Measurements from ENCODE around the gene GUK1.
A peak's percentile ranks its signal among the peaks of the same experiment; 100 is the strongest.

Gene GUK1

DNA sequence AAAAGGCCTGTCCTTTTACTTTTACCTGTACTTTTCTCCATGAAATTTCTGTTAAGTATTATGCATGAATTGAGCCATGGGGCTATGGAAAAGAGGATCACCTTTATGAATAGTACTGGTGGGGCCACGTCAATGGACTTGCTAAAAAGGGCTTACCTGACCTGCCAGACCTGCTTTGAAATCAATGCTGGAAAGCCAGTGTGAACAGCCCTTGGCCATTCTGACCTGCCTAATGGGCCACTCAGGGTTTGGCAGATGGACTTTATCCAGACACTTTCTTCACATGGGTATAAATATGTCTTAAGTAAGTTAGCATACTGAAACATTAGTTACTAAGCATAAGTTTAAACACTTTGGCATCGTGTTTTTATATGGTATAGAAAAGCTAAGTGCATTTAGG is 8.3 kb upstream of the GUK1 start:
- H3K4me1 Mint-ChIP-seq (ENCODE audit: low read depth): peaks cover 3% of the 10 kb centered on the region
- H3K27ac Mint-ChIP-seq: no peak overlapping the region
- H3K4me3 Mint-ChIP-seq: no peak overlapping the region
- peaks cover 34% of the 10 kb centered on the region for H3K27me3 Mint-ChIP-seq (ENCODE audit: low read depth)
- no peak for DNase-seq (ENCODE audit: low spot score)
- H3K36me3 Mint-ChIP-seq (ENCODE audit: low read depth): no peaks in the 10 kb centered on the region
- no peaks in the 10 kb centered on the region for H3K9me3 Mint-ChIP-seq

DNA sequence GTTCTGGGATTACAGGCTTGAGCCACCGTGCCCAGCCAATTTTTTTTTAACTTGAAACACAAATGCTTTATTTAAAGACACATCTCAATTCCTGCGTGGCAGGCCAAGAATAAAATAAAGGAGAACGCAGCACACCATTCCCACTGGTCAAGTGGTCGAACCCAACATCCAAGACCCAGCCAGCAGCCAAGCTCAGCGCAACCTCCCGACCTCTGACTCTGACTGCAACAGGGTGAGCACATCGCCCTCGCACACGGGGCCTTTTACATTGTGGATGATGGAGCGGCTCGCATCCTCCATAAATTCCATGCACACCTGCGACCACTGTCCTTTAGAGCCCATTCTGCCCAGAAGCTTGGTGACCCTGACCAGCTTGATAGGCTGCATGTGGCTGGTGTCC is 5.5 kb upstream of the GUK1 start:
- Mint-ChIP-seq H3K9me3 (no peaks in the 10 kb centered on the region), H3K36me3 (ENCODE audit: low read depth) (no peaks in the 10 kb centered on the region), H3K27me3 (ENCODE audit: low read depth) (peaks cover 38% of the 10 kb centered on the region), H3K27ac (no peak overlapping the region), H3K4me3 (no peak overlapping the region), H3K4me1 (ENCODE audit: low read depth) (peaks cover 6% of the 10 kb centered on the region)
- no peak for DNase-seq (ENCODE audit: low spot score)

DNA sequence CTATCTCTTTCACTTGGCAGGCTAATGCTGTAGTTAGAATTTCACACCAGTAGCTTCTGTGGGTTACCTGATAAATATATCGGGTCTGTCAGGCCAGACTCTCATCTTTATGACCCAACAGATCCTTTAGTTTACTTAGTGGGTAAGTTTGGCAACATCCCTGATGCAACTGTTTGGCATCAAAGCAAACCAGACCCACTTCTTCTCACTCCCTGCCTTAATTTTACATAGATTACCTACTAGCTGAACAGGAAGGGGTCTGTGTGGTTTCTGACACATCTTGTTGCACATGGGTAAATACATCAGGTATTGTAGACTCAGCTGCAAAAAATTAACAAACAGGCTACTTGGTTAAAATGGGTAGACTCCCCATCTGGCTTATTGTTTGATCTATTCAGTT is 3.2 kb upstream of the GUK1 start:
- Mint-ChIP-seq H3K9me3 (no peaks in the 10 kb centered on the region), H3K4me3 (no peak overlapping the region), H3K27ac (no peak overlapping the region), H3K27me3 (ENCODE audit: low read depth) (peaks cover 34% of the 10 kb centered on the region), H3K36me3 (ENCODE audit: low read depth) (peaks cover 3% of the 10 kb centered on the region), H3K4me1 (ENCODE audit: low read depth) (peaks cover 6% of the 10 kb centered on the region)
- DNase-seq (ENCODE audit: low spot score): no peak

DNA sequence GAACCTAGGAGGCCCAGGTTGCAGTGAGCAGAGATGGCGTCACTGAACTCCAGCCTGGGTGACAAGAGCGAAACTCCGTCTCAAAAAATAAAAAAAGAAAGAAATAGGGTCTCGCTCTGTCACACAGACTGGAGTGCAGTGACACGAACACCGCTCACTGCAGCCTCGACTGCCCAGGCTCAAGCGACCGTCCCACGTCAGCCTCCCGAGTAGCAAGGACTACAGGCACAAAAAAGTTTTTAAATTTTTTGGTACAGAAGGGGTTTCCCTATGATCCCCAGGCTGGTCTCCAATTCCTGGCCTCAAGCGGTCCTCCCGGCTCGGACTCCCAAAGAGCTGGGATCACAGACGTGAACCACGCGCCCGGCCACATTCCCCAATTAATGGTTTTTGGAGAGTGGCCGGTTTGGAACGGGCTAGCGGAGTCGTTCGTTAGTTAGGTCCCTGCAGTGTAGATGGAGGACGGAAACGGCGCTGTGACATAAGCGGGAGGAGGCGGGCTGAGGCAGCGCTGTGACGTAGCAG is 611 bp upstream of the GUK1 start:
- Mint-ChIP-seq H3K4me1 (ENCODE audit: low read depth) (peaks cover 27% of the 10 kb centered on the region), H3K9me3 (no peaks in the 10 kb centered on the region), H3K36me3 (ENCODE audit: low read depth) (peaks cover 10% of the 10 kb centered on the region), H3K27me3 (ENCODE audit: low read depth) (peaks cover 30% of the 10 kb centered on the region), H3K27ac (peak overlapping the region; percentile 98), H3K4me3 (peak overlapping the region; percentile 100)
- DNase-seq (ENCODE audit: low spot score): no peak

DNA sequence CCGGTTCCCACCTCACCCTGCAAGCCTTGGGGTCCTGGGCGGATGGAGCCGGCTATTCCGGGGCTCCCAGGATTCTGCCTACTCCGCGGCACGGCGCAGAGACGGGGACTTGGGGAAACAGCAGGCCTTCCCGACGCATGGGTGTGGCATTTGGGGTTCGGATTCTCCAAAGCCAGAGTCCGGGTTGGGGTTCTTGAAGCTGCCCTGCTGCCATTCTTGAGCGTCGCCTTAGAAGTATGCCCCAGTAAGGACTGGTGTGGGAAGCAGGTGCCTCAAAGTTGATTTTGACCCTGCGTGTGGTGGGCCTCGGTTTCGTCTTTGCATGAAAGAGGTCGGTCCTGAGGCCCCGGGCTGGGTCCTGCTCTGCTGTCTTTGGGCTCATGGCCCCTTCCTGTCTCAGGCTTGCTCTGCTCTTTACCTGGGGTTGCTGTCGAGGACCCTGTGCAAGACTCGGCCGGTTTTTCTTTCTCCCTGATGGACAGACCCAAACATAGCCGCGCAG is 696 bp downstream of the GUK1 start:
- no peak for DNase-seq (ENCODE audit: low spot score)
- Mint-ChIP-seq H3K27ac (peak overlapping the region; percentile 98), H3K4me3 (peak overlapping the region; percentile 100), H3K27me3 (ENCODE audit: low read depth) (peaks cover 19% of the 10 kb centered on the region), H3K36me3 (ENCODE audit: low read depth) (peaks cover 10% of the 10 kb centered on the region), H3K4me1 (ENCODE audit: low read depth) (peaks cover 27% of the 10 kb centered on the region), H3K9me3 (no peaks in the 10 kb centered on the region)

DNA sequence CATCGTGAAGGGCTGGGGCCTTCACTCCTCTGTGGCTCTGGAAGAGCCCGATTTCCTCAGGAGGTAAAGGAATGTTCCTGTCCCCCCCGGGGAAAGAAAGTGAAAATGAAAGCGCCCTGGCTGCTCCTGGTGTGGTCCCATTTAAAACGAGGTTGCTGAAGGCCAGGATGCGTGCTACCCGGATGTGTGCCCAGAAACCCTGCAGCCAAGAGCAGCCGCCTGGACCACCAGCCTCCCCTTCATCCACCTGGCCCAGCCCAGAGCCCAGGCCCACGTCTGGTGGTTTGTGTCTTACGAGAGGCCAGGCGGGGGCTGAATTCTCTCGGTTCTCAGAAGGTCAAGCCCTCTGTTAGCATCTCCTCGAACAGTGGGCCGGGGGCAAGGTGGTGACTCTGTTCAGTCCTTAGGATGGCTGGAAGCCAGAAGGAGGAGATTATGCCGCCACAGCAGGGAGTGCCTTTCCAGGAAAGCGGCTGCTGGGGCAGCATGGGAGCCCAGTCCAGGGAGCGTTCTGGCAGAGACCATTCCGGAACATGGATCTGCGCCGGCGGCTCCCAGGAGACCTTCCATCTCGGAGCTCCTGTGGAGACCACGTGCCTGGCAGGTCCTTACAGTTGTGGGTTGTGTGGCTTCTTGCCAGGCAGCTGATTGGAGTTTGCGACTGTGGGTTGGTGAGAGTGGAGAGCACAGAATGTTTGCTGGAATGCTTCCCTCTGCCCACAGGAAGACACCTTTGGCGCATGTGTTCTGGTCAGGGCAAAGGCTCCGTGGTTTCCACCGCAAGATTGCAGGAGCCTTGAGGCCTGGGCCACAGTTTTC is 1.4 kb downstream of the GUK1 start:
- H3K9me3 Mint-ChIP-seq: no peaks in the 10 kb centered on the region
- H3K27ac Mint-ChIP-seq: peak overlapping the region; percentile 98
- peak overlapping the region; percentile 100 for H3K4me3 Mint-ChIP-seq
- peaks cover 13% of the 10 kb centered on the region for H3K36me3 Mint-ChIP-seq (ENCODE audit: low read depth)
- H3K27me3 Mint-ChIP-seq (ENCODE audit: low read depth): peaks cover 12% of the 10 kb centered on the region
- peak; percentile 24 for DNase-seq (ENCODE audit: low spot score)
- peaks cover 27% of the 10 kb centered on the region for H3K4me1 Mint-ChIP-seq (ENCODE audit: low read depth)

DNA sequence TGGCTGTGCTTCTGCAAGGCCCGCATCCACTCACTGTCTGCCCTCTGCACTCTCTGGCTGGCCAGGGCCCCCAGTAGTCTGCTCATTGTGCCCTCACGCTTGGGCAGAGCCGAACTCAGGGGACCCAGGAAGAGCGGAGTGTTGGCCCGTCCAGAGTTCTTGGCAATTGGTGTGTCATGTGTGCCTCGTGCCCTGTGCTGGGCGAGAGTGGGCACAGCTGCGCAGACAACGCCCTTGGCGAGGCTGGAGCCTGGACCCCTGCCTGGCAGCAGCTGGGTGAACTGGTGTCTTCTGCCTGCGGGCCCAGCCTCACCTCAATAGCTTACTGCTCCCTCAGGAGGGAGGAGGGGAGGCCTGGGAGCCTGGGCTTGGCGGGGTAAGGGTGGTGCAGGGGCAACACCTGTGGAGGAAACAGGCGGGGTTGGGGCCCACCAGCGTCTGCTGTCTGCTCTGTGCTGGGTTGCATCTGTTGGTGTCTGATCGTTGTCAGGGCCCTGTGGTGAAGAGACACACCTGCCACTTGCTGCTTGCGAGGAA is 2.1 kb downstream of the GUK1 start:
- DNase-seq (ENCODE audit: low spot score): no peak
- Mint-ChIP-seq H3K4me1 (ENCODE audit: low read depth) (peaks cover 24% of the 10 kb centered on the region), H3K36me3 (ENCODE audit: low read depth) (peaks cover 14% of the 10 kb centered on the region), H3K9me3 (no peaks in the 10 kb centered on the region), H3K27ac (peak overlapping the region; percentile 60), H3K4me3 (peak overlapping the region; percentile 100), H3K27me3 (ENCODE audit: low read depth) (peaks cover 5% of the 10 kb centered on the region)

DNA sequence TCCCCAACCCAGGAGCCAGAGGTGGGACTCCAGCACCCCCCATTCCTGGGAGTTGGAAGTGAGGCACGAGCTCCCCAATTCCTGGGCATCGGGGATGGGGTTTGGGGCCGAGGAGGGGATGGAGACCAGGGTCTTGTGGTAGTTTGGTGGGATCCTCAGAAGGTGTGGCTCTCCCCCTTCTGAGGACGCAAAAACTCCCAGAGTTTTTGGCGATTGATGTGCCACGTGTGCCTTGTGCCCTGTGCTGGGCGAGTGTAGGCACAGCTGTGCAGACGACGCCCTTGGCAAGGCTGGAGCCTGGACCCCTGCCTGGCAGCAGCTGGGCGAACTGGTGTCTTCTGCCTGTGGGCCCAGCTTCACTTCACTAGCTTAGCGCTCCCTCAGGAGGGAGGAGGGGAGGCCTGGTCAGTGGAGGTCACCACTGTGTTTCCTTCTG is 2.6 kb downstream of the GUK1 start:
- DNase-seq (ENCODE audit: low spot score): no peak
- no peaks in the 10 kb centered on the region for H3K27me3 Mint-ChIP-seq (ENCODE audit: low read depth)
- peaks cover 23% of the 10 kb centered on the region for H3K4me1 Mint-ChIP-seq (ENCODE audit: low read depth)
- peaks cover 14% of the 10 kb centered on the region for H3K36me3 Mint-ChIP-seq (ENCODE audit: low read depth)
- H3K9me3 Mint-ChIP-seq: no peaks in the 10 kb centered on the region
- peak overlapping the region; percentile 60 for H3K27ac Mint-ChIP-seq
- peak overlapping the region; percentile 100 for H3K4me3 Mint-ChIP-seq

DNA sequence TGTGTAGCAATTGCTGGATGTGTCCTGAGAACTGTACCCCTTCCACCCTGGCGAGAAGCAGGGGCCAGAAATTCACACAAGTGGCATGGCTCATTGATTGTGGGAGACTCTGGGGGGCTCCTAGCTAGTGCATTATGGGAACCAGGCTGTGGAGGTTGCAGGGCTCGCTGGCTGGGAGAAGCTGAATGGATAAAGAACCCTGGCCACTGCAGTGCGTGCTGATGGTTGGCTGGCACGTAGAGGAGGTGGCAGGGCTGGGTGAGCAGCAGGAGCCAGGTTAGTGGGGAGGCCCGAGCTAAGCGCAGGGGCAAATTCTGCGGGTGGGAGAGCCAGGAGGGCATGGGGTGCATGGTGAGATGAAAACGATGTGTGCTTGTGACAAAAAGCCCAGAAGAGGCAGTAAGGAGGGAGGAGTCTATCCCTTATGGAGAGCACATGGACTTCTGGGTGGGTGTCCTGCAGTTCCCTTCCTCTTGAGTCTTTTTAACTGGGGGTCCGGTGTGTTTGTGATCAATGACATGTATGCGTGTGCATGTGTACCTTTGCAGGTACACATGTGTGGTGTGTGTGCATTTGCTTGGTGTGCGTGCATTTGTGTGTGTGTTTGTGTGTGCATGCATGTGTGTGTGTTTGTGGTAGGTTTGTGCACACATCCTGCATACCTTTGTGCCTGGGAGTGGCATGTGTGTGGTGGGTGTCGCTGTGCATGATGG is 3.6 kb downstream of the GUK1 start:
- Mint-ChIP-seq H3K27ac (peak overlapping the region; percentile 39), H3K9me3 (no peaks in the 10 kb centered on the region), H3K36me3 (ENCODE audit: low read depth) (peaks cover 14% of the 10 kb centered on the region), H3K4me3 (peak overlapping the region; percentile 100), H3K27me3 (ENCODE audit: low read depth) (no peaks in the 10 kb centered on the region), H3K4me1 (ENCODE audit: low read depth) (peaks cover 23% of the 10 kb centered on the region)
- DNase-seq (ENCODE audit: low spot score): no peak

DNA sequence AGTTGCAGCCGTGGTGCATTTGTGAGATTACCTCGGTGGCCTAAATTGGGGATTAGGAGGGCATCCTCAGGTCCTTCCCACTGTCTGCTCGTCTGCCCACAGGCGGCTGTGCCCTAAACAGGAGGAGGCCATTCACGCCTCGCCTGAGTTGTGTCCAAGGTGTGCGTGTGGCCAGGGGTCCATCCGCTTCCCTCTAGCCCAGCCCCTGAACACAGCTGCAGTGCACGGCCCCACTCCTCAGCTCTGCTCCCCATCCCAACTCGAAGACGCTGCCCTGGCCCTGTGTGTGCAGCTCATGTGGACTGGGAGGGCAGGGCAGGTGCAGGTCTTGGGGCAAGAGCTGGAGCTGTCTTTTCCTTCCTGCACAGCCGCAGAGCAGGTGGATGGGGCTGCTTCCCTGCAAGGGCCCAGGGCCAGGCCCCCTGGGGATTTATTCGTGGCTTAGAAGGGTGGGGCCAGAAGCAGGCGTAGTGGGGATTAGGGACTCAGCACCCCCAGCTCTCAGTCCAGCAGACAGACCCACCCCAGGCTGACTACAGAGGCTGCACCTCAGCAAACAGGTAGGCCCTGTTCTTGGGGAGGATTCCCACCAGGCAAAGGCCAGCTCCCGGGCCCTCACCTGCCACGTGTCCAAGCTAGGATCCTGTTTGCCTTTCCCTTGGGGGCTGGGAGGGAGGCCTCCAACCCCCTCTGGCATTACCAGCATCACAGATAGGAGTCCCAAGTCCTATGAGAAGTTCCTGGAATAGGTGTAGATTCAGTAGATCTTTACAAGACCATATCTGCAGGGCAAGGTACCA is 4.3 kb downstream of the GUK1 start:
- Mint-ChIP-seq H3K27ac (no peak overlapping the region), H3K36me3 (ENCODE audit: low read depth) (peaks cover 14% of the 10 kb centered on the region), H3K27me3 (ENCODE audit: low read depth) (no peaks in the 10 kb centered on the region), H3K9me3 (no peaks in the 10 kb centered on the region), H3K4me1 (ENCODE audit: low read depth) (peaks cover 23% of the 10 kb centered on the region), H3K4me3 (peak overlapping the region; percentile 34)
- DNase-seq (ENCODE audit: low spot score): no peak

DNA sequence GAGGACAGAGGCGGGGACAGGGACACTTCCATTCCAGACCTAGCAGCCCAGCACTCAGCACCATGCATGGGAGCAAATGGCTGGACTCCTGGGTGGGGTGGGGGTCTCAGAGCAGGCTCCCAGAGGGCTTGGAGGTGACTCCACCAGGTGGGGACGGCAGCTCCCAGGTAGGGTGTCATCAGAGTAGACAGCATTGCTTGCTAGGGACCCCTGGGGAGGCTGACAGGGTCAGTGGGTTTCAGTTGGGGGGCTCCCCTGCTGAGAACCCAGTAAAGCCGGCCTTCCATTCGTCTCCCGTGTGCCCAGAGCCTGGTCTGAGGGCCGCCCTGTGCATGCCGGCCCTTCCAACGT is 4.9 kb downstream of the GUK1 start:
- Mint-ChIP-seq H3K36me3 (ENCODE audit: low read depth) (peaks cover 14% of the 10 kb centered on the region), H3K9me3 (no peaks in the 10 kb centered on the region), H3K27me3 (ENCODE audit: low read depth) (no peaks in the 10 kb centered on the region), H3K4me1 (ENCODE audit: low read depth) (peaks cover 23% of the 10 kb centered on the region), H3K4me3 (no peak overlapping the region), H3K27ac (no peak overlapping the region)
- no peak for DNase-seq (ENCODE audit: low spot score)

DNA sequence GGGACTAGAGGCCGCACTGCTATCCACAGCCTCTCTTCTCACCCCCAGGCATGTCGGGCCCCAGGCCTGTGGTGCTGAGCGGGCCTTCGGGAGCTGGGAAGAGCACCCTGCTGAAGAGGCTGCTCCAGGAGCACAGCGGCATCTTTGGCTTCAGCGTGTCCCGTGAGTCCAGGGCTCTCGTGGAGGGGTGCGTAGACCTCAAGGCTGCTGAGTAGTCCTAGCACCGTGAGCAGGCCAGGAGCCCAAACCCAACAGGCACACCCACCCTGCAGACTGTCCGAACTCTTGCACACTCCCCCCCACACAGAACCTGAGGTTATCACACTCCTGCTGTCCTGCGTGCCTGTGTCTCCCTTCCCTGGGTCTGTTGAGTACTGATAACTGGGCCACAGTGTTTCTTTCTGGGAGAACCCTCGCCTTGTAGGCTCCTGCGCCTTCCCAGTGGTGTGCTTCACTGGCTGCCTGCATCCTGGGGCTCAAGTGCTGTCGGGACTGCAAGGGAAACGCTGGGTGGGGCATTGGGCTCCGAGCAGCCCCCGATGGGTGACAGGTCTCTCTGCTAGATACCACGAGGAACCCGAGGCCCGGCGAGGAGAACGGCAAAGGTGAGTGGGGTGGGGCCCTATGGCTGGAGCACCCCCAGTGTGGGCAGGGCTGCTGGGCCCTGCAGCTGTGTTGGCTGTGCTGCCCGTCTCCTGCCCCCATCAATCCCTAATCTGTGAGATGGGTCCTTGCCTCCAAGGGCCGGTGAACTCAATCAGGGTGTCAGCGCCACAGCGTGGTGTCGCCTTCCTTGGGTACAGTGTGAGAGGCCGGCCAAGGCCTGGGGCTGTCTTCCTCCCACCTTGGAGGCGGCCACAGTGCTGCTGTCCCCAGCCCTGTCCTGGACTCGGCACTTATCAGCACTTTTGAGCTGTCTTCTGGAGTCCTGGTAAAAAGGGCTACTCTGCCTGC is 5.7 kb downstream of the GUK1 start:
- no peaks in the 10 kb centered on the region for H3K27me3 Mint-ChIP-seq (ENCODE audit: low read depth)
- H3K4me1 Mint-ChIP-seq (ENCODE audit: low read depth): peaks cover 23% of the 10 kb centered on the region
- no peak for DNase-seq (ENCODE audit: low spot score)
- no peak overlapping the region for H3K4me3 Mint-ChIP-seq
- no peak overlapping the region for H3K27ac Mint-ChIP-seq
- H3K36me3 Mint-ChIP-seq (ENCODE audit: low read depth): peaks cover 14% of the 10 kb centered on the region
- no peaks in the 10 kb centered on the region for H3K9me3 Mint-ChIP-seq
